Left ventricle myocardium superior (tissue), 1 donor: ENCODE measurements around the gene DCAF17. TPM values are rescaled to one million over a fixed set of nuclear protein-coding genes. Genes with fewer than 3 reads are reported as not detected.

Experiments
- ATAC-seq: fragments of 200-7000 bp; cut with Tn5 transposase; one replicate; pipeline ENCODE4 v1.9.1; 2020; ENCODE audit warnings: mild to moderate bottlenecking, moderate library complexity
- DNase-seq: peaks from one replicate; pipeline ENCODE4 v3.0.0-alpha.2; 2020
- intact Hi-C: fragments of 100-400 bp; cut with micrococcal nuclease; formaldehyde crosslinking; loops from one replicate; pipeline ENCODE4 v1.11.0; 2022
- long read RNA-seq: library from polyadenylated mRNA; unstranded; transcript quantifications from one replicate; pipeline ENCODE4 v2.0.0, GENCODE V29; 2021
- total RNA-seq: library from RNA; stranded (reverse); fragmentation: NEBNext Ultra II Directional; extraction: Animal tissue kit (Norgen Biotek cat#: 25700); gene quantifications from one replicate; pipeline ENCODE4 v1.2.1, GENCODE V29; 2021
- donor health status: DM: no; HTN: yes; CAD: no; lungs with severe emphysema.

The DCAF17 gene, protein sequence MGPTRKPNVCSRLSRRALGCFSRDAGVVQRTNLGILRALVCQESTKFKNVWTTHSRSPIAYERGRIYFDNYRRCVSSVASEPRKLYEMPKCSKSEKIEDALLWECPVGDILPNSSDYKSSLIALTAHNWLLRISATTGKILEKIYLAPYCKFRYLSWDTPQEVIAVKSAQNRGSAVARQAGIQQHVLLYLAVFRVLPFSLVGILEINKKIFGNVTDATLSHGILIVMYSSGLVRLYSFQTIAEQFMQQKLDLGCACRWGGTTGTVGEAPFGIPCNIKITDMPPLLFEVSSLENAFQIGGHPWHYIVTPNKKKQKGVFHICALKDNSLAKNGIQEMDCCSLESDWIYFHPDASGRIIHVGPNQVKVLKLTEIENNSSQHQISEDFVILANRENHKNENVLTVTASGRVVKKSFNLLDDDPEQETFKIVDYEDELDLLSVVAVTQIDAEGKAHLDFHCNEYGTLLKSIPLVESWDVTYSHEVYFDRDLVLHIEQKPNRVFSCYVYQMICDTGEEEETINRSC
- total RNA-seq = 5.8 TPM
- long read RNA-seq, partial matches to known transcripts = 0 of 1 reads
- long read RNA-seq, other reads (novel, unspliced or antisense) = 1 of 1 reads

DNA sequence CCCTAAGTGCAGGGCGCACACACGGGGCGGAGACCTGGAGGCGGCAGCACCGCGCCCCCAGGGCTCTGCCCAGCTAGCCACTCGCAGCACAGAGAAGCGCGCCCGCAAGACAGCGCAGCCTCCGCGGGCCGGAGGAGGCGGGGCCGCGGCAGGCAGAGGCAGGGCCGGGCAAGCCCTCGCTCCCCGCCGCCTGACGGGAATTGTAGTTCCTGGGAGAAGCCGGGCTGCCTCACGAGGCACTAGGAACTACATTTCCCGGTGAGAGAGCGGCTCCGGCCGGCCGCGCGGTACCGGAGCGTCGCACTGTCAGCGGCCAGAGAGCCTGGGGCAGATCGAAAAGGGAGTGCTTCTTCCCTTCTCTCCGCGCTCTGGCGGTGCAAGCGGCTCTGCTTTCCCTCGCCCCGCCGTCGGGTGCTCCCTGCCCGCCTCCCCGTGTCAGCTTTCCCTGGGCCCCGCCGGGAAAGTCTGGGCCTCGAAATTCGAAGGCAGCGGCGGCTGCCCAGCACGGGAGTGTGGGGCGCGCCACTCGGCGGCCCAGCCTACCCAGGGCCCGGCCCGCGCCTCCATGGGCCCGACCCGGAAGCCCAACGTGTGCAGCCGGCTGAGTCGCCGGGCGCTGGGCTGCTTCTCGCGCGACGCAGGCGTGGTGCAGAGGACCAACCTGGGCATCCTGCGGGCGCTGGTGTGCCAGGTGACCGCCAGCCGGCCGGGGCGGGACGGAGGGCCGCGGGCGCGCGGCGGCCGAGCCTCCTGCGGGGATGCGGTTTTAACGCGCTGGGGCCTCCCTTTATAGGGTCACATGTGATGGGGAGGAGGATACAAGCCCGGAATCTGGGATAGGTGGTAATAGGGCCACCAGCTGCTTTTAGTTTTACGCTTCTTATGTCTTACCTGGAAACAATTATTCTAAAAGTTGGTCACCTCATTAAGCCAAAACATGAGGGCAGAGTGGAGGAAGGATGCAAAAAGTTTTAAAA, at the start of gene DCAF17:
Gene DCAF17, plus strand, starts transcription at position 214 of the 977 bp plus-strand sequence. Its CDS starts 352 bp downstream, at position 566.
- peak; percentile 99 for ATAC-seq
- DNase-seq = peak; percentile 97
- intact Hi-C loops = loop anchor here (10.0 kb wide), 1 partner anchor 90 kb away; the partner anchor contains the start of gene CYBRD1

DNA sequence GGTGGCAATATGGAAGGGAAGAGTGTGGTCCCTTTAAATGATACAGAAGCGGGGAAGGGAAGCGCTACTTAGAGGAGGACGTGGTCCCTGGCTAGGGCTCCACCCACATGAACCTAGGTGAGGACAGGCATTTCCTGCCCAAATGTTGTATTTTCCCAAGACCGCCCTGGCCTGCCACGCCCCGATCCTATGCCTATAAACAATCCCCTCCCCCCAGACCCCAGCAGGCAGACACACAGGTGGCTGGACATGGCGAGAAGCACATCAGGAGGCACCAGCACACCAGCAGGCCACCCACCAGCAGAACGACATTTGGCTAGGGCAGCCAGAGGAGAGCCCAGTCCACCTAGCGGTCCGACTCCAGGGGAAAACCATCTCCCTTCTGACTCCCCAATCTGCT, 47.4 kb upstream of the DCAF17 start:
- no peak for DNase-seq
- intact Hi-C loops = no loop called here
- ATAC-seq = no peak

GRCh38 chr2:171387052-171387451, 47.0 kb upstream of the DCAF17 start:
- intact Hi-C loops = no loop called here
- DNase-seq = no peak
- no peak for ATAC-seq

DNA sequence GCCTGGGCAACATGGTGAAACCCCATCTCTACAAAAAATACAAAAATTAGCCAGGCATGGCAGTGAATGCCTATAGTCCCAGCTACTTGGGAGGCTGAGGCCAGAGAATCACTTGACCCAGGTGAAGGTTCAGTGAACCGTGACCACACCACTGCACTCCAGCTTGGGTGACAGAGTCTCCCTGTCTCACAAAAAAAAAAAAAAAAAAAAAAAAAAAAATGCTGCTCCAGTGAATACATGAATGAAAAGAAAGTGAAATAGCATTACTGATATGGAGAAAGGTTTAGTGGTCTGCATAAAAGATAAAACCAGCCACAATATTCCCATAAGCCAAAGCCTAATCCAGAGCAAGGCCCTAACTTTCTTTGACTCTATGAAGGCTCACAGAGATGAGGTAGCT, 44.7 kb upstream of the DCAF17 start:
- DNase-seq = no peak
- no peak for ATAC-seq
- intact Hi-C loops = no loop called here

DNA sequence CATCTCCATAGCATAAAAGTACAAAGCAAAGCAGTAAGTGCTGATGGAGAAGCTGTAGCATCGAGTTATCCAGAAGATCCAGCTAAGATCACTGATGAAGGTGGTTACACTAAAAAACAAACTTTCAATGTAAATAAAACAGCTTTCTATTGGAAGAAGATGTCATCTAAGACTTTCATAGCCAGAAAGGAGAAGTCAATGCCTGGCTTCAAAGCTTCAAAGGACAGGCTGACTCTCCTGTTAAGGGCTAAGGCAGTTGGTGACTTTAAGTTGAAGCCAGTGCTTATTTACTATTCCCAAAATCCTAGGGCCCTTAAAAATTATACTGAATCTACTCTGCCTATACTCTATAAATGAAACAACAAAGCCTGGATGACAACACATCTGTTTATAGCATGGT, 44.2 kb upstream of the DCAF17 start:
- ATAC-seq (no peak), DNase-seq (no peak)
- intact Hi-C loops = no loop called here

DNA sequence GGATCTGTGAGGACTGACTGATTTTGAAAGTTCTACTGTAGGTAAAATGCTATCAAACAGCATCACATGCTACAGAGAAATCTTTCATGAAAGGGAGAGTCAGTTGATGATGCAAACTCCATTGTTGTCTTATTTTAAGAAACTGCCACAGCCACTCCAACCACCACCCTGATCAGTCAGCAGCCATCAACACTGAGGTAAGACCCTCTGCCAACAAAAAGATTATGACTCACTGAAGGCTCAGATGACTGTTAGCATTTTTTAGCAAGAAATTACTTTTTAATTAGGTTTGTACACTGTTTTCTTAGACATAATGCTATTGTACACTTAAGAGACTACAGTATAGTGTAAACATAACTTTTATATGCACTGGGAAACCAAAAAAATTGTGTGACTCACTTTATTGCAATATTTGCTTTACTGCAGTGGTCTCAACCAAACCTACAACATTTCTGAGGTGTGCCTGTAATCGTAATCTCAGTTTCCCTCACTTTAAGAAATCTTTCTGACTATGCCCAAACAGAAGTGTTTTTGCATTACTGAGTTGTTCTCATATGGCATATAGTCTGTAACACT, 43.0 kb upstream of the DCAF17 start:
- DNase-seq (no peak), ATAC-seq (no peak)
- intact Hi-C loops = no loop called here

GRCh38 chr2:171391532-171391931, 42.5 kb upstream of the DCAF17 start:
- DNase-seq = no peak
- no peak for ATAC-seq
- intact Hi-C loops = no loop called here

DNA sequence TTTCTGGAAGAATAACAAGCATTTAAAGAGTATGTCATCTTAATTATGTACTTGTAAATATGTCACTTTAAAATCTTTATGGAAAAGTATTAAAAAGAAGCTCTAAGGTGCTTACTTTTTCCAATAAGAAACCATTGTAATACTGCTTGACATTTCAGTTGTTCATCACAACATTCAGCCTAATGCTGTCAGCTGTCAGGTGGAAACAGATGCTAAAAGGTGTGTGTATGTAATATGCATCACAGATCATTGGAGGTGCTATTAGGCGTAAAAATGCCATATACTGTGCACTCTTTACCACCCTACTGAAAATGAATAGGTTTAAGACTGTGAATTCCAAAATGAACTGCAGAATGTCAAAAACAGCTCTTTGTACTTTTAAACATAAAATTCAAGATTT, 40.5 kb upstream of the DCAF17 start:
- ATAC-seq (no peak), DNase-seq (no peak)
- intact Hi-C loops = no loop called here

DNA sequence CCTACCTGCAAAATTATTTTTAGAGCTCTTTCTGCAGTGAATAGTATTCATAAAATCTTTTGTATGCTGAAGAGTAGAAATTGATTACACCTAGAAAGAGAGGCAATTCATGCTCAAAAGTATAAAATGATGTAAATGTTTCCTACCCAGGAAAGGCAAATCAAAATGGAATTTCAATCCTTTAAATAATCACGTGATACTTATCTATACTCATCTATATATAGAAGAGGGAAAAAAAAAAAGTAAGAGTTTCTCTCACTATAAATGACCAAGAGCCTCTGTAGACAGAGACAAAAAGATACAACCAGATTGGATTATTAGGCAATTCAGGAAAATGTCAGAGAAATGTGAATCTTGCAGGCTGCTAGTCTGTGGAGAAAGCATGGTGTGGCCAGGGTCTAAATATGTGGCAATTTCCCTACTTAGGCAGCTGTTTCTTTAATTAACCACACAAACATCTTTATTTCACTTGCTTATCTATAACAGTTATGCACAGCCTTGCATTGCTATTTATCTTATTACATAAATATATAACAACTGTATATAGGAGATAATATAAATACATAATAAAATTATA, 39.8 kb upstream of the DCAF17 start:
- DNase-seq (no peak), ATAC-seq (no peak)
- intact Hi-C loops = no loop called here

- ATAC-seq = no peak
- DNase-seq = no peak
- intact Hi-C loops = no loop called here
Observed at GRCh38 chr2:171399292-171399691, 34.7 kb upstream of the DCAF17 start.

GRCh38 chr2:171400395-171400794, 33.6 kb upstream of the DCAF17 start:
- ATAC-seq (no peak), DNase-seq (no peak)
- intact Hi-C loops = no loop called here

DNA sequence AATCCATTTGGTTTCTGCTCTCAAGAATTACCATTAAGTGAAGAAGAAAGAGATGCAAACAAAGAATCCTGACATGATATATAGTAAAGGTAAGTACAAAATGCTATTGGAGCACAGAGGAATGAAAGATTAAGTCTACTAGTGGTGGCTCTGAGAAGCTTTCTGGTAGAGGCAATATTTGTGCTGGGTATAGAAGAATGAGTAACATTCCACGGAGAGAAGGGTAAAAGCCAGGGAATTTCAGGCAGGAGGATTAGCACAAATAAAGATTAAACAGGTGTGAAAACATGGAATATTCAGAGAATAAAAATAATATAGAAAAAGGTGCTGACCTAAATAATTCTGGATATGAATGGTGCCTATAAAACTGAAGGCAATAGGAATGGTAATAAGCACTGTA, 32.1 kb upstream of the DCAF17 start:
- intact Hi-C loops = no loop called here
- no peak for ATAC-seq
- no peak for DNase-seq

DNA sequence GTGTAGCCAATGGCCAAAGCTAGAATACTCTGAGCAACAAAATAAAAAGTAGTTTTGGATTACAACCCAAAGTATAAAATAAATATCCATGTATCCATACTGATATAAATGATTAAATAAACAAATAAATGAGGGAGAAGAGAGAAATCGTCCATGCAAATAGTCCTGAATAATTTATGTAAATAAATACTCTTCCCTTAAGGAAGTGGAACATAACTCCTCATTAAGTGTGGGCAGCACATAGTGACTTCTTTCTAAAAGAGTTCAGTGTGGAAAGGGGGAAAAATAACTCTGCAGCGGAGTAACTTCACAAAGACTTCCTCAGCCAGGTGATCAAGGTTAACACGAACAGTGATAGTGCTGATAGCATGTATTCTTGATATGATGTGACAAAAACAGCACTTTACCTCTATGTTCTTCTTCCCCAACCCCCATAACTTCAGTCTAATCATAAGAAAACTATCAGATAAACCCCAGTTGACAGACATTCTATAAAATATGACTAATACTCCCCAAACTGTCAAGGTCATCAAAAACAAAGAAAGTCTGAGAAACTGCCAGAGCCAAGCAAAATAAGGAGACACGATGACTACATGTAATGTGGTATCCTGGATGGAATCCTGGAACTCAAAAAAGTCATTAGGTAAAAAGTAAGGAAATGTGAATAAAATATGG, 31.0 kb upstream of the DCAF17 start:
- no peak for DNase-seq
- intact Hi-C loops = no loop called here
- no peak for ATAC-seq

DNA sequence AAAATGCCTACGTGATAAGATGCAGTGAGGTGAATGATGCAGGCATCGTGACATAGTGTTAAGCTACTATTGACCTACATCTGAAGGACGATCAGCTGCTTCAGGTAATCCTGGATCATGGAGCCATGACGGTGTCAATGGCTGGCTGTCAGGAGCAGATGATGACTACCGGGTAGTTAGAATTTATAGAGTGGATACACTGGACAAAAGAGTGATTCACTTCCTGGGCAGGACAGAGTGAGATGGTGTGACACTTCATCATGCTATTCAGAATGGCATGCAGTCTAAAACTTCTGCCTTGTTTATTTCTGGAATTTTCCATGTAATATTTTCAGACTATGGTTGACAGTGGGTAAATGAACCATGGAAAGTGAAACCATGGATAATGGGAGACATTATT, 29.8 kb upstream of the DCAF17 start:
- DNase-seq = no peak
- no peak for ATAC-seq
- intact Hi-C loops = no loop called here

DNA sequence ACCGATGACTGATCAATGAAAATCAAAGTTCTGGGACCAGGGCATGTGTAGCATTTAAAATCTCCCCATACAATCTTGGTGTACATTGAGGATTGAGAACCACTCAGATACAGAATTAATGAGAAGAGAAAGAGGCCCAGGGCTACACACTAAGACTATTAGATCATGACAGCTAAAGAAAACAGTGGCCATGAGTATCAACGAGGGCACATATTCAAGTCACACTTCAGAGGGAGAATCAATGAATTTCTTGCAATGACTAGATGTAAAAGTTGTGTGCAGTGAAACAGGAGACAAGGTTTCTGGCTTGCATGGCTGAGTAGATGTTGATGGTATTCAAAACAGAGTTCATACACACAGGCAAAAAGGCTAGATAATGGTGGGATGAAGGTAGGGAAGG, 29.3 kb upstream of the DCAF17 start:
- ATAC-seq = no peak
- no peak for DNase-seq
- intact Hi-C loops = no loop called here

DNA sequence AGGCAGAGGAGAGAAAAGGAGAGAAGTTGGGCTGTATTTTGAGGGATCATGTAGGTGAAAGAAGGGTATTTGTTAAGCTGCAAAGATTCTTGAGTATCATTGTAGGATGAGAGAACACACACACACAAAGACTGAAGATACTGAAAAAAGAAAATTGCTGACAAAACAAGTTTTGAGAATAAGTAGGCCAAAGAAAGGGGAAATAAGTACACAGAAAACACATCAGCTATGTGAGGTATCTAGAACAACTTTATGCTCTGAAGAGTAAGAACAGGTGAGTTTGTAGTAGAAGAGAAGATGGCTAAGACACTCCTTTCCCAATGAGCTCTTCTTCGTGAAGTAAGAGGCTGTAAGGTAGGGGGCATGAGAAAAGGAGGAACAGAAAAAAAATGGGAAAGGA, 28.5 kb upstream of the DCAF17 start:
- ATAC-seq (no peak), DNase-seq (no peak)
- intact Hi-C loops = no loop called here

- intact Hi-C loops = no loop called here
- ATAC-seq (no peak), DNase-seq (no peak)
Observed at GRCh38 chr2:171406044-171406443, 28.0 kb upstream of the DCAF17 start.

GRCh38 chr2:171407030-171407675, 26.9 kb upstream of the DCAF17 start:
- intact Hi-C loops = no loop called here
- no peak for ATAC-seq
- DNase-seq = no peak
